ENCODE results near the gene PCDHGA8.
A peak's percentile ranks its signal among the peaks of the same experiment; 100 is the strongest.
"Not testable (repeated sequence)": the region's sequence is repeated elsewhere in the genome, so short reads cannot be mapped to it uniquely, and the experiment has no call there.

Gene PCDHGA8

DNA sequence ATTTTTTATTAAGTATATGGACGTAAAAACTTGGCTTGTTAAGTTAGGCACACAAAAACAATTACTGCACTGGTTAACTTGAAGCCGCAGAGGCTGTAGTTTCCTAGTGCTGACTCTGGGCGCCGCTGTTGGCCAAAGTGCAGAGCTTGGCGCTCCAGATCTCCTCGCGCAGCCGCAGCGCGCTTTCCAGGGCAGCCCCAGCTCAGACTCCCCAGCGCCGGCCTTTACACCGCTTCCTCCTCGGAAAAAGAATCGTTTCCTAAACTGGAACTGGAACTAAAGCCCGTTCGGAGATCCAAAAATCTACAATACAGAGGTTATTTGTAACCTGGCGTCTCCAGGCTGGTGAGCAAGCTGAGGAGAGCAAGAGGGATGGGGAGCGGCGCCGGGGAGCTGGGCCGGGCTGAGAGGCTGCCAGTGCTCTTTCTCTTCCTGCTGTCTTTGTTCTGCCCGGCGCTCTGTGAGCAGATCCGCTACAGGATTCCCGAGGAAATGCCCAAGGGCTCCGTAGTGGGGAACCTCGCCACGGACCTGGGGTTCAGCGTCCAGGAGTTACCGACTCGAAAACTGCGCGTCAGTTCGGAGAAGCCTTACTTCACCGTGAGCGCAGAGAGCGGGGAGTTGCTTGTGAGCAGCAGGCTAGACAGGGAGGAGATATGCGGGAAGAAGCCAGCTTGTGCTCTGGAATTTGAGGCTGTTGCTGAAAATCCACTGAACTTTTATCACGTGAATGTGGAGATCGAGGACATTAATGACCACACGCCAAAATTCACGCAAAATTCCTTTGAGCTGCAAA lies 5.5 kb downstream of the PCDHGA8 start, which contains the start of gene PCDHGB5:
PCDHGB5 (plus strand) TSS at position 192 of the 796 bp plus-strand sequence; CDS start at position 373, 181 bp downstream.
- peak within 1 kb of the TSS; percentile 38 for H3K4me3 ChIP-seq (ENCODE audit: low read depth, low read length)
- in situ Hi-C loops (cut with HindIII; ENCODE audit: low sequenced_read_pairs) = not testable (repeated sequence)
- peak; percentile 65 for TF ChIP-seq CTCF (IDR thresholded peaks at IDR 0.05; ENCODE audit: low read depth, low read length)
- peak; percentile 72 for DNase-seq (ENCODE audit: low read depth, low spot score)

DNA sequence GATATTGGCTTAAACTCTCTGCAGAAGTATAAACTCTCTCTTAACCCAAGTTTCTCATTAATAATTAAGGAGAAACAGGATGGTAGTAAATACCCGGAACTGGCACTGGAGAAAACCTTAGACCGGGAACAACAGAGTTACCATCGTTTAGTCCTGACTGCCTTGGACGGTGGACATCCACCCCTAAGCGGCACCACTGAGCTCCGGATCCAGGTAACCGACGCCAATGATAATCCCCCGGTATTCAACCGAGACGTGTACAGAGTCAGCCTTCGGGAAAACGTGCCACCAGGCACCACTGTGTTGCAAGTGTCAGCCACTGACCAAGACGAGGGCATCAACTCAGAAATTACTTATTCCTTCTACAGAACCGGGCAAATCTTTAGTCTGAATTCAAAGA lies 6.2 kb downstream of the PCDHGA8 start:
- H3K4me3 ChIP-seq (ENCODE audit: low read depth, low read length) = no peak overlapping the region
- no peak for TF ChIP-seq CTCF (IDR thresholded peaks at IDR 0.05; ENCODE audit: low read depth, low read length)
- in situ Hi-C loops (cut with HindIII; ENCODE audit: low sequenced_read_pairs) = no loop called here
- no peak for DNase-seq (ENCODE audit: low read depth, low spot score)

DNA sequence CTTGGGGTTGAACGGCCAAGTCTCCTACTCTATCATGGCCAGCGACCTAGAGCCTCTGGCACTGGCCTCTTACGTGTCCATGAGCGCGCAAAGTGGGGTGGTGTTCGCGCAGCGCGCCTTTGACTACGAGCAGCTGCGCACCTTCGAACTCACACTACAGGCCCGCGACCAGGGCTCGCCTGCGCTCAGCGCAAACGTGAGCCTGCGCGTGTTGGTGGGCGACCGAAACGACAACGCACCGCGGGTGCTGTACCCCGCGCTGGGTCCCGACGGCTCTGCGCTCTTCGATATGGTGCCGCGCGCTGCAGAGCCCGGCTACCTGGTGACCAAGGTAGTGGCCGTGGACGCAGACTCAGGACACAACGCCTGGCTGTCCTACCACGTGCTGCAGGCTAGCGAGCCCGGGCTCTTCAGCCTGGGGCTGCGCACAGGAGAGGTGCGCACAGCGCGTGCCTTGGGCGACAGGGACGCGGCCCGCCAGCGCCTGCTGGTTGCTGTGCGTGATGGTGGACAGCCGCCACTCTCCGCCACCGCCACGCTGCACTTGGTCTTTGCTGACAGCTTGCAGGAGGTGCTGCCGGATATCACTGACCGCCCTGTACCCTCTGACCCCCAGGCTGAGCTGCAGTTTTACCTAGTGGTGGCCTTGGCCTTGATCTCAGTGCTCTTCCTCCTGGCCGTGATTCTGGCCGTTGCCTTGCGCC lies 7.3 kb downstream of the PCDHGA8 start:
- no peak for DNase-seq (ENCODE audit: low read depth, low spot score)
- in situ Hi-C loops (cut with HindIII; ENCODE audit: low sequenced_read_pairs) = no loop called here
- H3K4me3 ChIP-seq (ENCODE audit: low read depth, low read length) = no peak overlapping the region
- no peak for TF ChIP-seq CTCF (IDR thresholded peaks at IDR 0.05; ENCODE audit: low read depth, low read length)

- in situ Hi-C loops (cut with HindIII; ENCODE audit: low sequenced_read_pairs) = no loop called here
- H3K4me3 ChIP-seq (ENCODE audit: low read depth, low read length) = peak within 1 kb of the TSS; percentile 29
- peak; percentile 42 for DNase-seq (ENCODE audit: low read depth, low spot score)
- peak; percentile 39 for TF ChIP-seq CTCF (IDR thresholded peaks at IDR 0.05; ENCODE audit: low read depth, low read length)
Observed at GRCh38 chr5:141402553-141403243, 10.3 kb downstream of the PCDHGA8 start, which contains the start of gene PCDHGA9. TSS of gene PCDHGA9 (plus strand) at chr5:141402778. CDS start at chr5:141402953, 175 bp downstream.

GRCh38 chr5:141403387-141403786 lies 11.0 kb downstream of the PCDHGA8 start:
- no peak for TF ChIP-seq CTCF (IDR thresholded peaks at IDR 0.05; ENCODE audit: low read depth, low read length)
- in situ Hi-C loops (cut with HindIII; ENCODE audit: low sequenced_read_pairs) = no loop called here

GRCh38 chr5:141407790-141408505 lies 15.5 kb downstream of the PCDHGA8 start, which contains the start of gene PCDHGB6:
TSS of gene PCDHGB6 (plus strand) at chr5:141408021. CDS start at chr5:141408203, 182 bp downstream.
- in situ Hi-C loops (cut with HindIII; ENCODE audit: low sequenced_read_pairs) = not testable (repeated sequence)
- TF ChIP-seq CTCF (IDR thresholded peaks at IDR 0.05; ENCODE audit: low read depth, low read length) = peak; percentile 70
- DNase-seq (ENCODE audit: low read depth, low spot score) = peak; percentile 50
- H3K4me3 ChIP-seq (ENCODE audit: low read depth, low read length) = peak within 1 kb of the TSS; percentile 32

More at GRCh38 chr5:141403387-141403786, 11.0 kb downstream of the PCDHGA8 start:
- peak overlapping the region; percentile 29 for H3K4me3 ChIP-seq (ENCODE audit: low read depth, low read length)
- no peak for DNase-seq (ENCODE audit: low read depth, low spot score)

All from astrocyte of the spinal cord (primary cell).